CD14-positive monocyte (primary cell): ENCODE data around the gene GAS7. TPM values are rescaled to one million over a fixed set of nuclear protein-coding genes. Genes with fewer than 3 reads are reported as not detected.

Experiments
- DNase-seq, 3 donors: peaks; one replicate each; pipeline ENCODE4 v3.0.0-alpha.2; 2011 to 2022
- H2AFZ ChIP-seq: 2 replicates; pipeline ENCODE4 v1.6.0; 2012; ENCODE audit warnings: mild to moderate bottlenecking, low read depth, low read length, inconsistent platforms; ENCODE audit not compliant: insufficient read depth, poor library complexity, severe bottlenecking
- H3K27ac ChIP-seq, 2 donors: 1 replicate in 1 of 2; 2 replicates in 1 of 2; pipeline ENCODE4 v1.5.1; 2012 to 2013; ENCODE audit warnings: low read length in 2 of 2, control low read depth in 1 of 2, inconsistent platforms in 1 of 2, low read depth in 1 of 2, mild to moderate bottlenecking in 1 of 2
- H3K27me3 ChIP-seq, 2 donors: one replicate each; pipeline versions ENCODE4 v1.6.0 to v1.6.1; 2011 to 2013; ENCODE audit warnings: low read length in 2 of 2; ENCODE audit not compliant: control insufficient read depth in 2 of 2, insufficient read depth in 2 of 2
- H3K36me3 ChIP-seq, 2 donors: replicated peaks in 1 of 2; 1 replicate in 1 of 2; 2 replicates in 1 of 2; pipeline versions ENCODE4 v1.5.1 to v1.6.1; 2012 to 2013; ENCODE audit warnings: low read length in 2 of 2, control low read depth in 1 of 2, inconsistent platforms in 1 of 2, mild to moderate bottlenecking in 1 of 2; ENCODE audit not compliant: insufficient read depth in 2 of 2, control insufficient read depth in 1 of 2
- H3K4me1 ChIP-seq, 2 donors: 1 replicate in 1 of 2; 2 replicates in 1 of 2; pipeline versions ENCODE4 v1.5.1 to v1.6.1; 2012 to 2013; ENCODE audit warnings: low read length in 2 of 2, control low read depth in 1 of 2, inconsistent platforms in 1 of 2, mild to moderate bottlenecking in 1 of 2, moderate library complexity in 1 of 2; ENCODE audit not compliant: insufficient read depth in 2 of 2, control insufficient read depth in 1 of 2
- H3K4me2 ChIP-seq: replicated peaks from 2 replicates; pipeline ENCODE3; 2012; ENCODE audit warnings: low read length, moderate library complexity, mild to moderate bottlenecking; ENCODE audit not compliant: poor library complexity, severe bottlenecking; ENCODE audit errors: extremely low read depth
- H3K4me3 ChIP-seq, 3 experiments: fragments of 200-600 bp in 1 of 3; sonication (generic) in 1 of 3; replicated peaks in 1 of 3; 1 replicate in 2 of 3; 2 replicates in 1 of 3; pipeline ENCODE4 v1.5.1; 2011 to 2013; ENCODE audit warnings: low read length in 3 of 3, mild to moderate bottlenecking in 3 of 3, control low read depth in 2 of 3, low read depth in 2 of 3, inconsistent platforms in 1 of 3, moderate library complexity in 1 of 3
- H3K79me2 ChIP-seq: 2 replicates; pipeline ENCODE4 v1.6.0; 2012; ENCODE audit warnings: mild to moderate bottlenecking, control low read depth, inconsistent platforms, low read length, moderate library complexity; ENCODE audit not compliant: insufficient read depth
- H3K9ac ChIP-seq: 2 replicates; pipeline ENCODE4 v1.6.0; 2017; ENCODE audit warnings: low read length, mild to moderate bottlenecking; ENCODE audit not compliant: insufficient read depth, poor library complexity, severe bottlenecking
- H3K9me3 ChIP-seq, 2 donors: replicated peaks in 1 of 2; 1 replicate in 1 of 2; 2 replicates in 1 of 2; pipeline versions ENCODE4 v1.5.1 to v1.6.1; 2012 to 2013; ENCODE audit warnings: low read length in 2 of 2, control low read depth in 1 of 2; ENCODE audit not compliant: control insufficient read depth in 1 of 2, insufficient read depth in 1 of 2
- H4K20me1 ChIP-seq: 2 replicates; pipeline ENCODE4 v1.6.0; 2012; ENCODE audit warnings: mild to moderate bottlenecking, low read length, control low read depth, moderate library complexity; ENCODE audit not compliant: insufficient read depth
- H3K27ac Mint-ChIP-seq, 7 donors: one replicate each; pipeline ENCODE4 v1.8.0; 2020; ENCODE audit warnings: mild to moderate bottlenecking in 7 of 7, mixed read lengths in 7 of 7, moderate library complexity in 6 of 7, inconsistent platforms in 2 of 7
- H3K27me3 Mint-ChIP-seq, 3 donors: one replicate each; pipeline ENCODE4 v1.8.0; 2021 to 2022; ENCODE audit warnings: low read depth in 3 of 3, mild to moderate bottlenecking in 3 of 3, mixed read lengths in 3 of 3, moderate library complexity in 3 of 3, inconsistent platforms in 1 of 3
- H3K36me3 Mint-ChIP-seq, 2 donors: one replicate each; pipeline ENCODE4 v1.8.0; 2020; ENCODE audit warnings: mixed read lengths in 2 of 2, inconsistent platforms in 1 of 2, mild to moderate bottlenecking in 1 of 2
- H3K4me1 Mint-ChIP-seq: one replicate; pipeline ENCODE4 v1.8.0; 2020; ENCODE audit warnings: mild to moderate bottlenecking, mixed read lengths
- H3K4me3 Mint-ChIP-seq, 2 donors: one replicate each; pipeline ENCODE4 v1.8.0; 2020; ENCODE audit warnings: mild to moderate bottlenecking in 2 of 2, mixed read lengths in 2 of 2, moderate library complexity in 1 of 2
- H3K9me3 Mint-ChIP-seq, 7 donors: one replicate each; pipeline ENCODE4 v1.8.0; 2020 to 2022; ENCODE audit warnings: mixed read lengths in 7 of 7, mild to moderate bottlenecking in 6 of 7, moderate library complexity in 6 of 7, inconsistent platforms in 2 of 7
- WGBS: methylation state at CpG from one replicate; pipeline ENCODE4 v1.1.5; 2013; ENCODE audit warnings: missing lambda C conversion rate; ENCODE audit not compliant: insufficient coverage; 5-methylcytosine and 5-hydroxymethylcytosine counted together
- intact Hi-C, 2 donors: fragments of 100-400 bp; cut with micrococcal nuclease; formaldehyde crosslinking; loops; one replicate each; pipeline versions ENCODE4 v1.15.0 to v1.15.1; 2023
- polyA plus RNA-seq, 3 donors: library from polyadenylated mRNA; depleted of rRNA in 1 of 3; unstranded in 2 of 3; stranded (reverse) in 1 of 3; fragments of 300-500 nt in 2 of 3; fragments of >200 nt in 1 of 3; fragmentation: Illumina TruSeq in 2 of 3; gene quantifications; 1 replicate in 2 of 3; 2 replicates in 1 of 3; pipeline ENCODE4 v1.2.3, GENCODE V29; 2012 to 2021
- TF ChIP-seq, protein P1 (sequence below): fragments of 200-600 bp; IDR thresholded peaks from one replicate; pipeline ENCODE4 v1.8.0; 2022; ENCODE audit warnings: antibody characterized with exemption, mild to moderate bottlenecking

Gene GAS7
- polyA plus RNA-seq, 3 donors = 53.1 to 91.9 (median 66.6) TPM

GRCh38 chr17:9985646-9986045 lies 212.8 kb downstream of the GAS7 start:
- H3K4me1 Mint-ChIP-seq = peaks cover 51% of the 10 kb centered on the region
- Histone ChIP-seq H3K79me2 (peaks cover 98% of the 10 kb centered on the region), H3K4me1 (peaks cover 37 to 39% of the 10 kb centered on the region in 2 donors), H3K27ac (peak overlapping the region; percentile 1 to 70), H3K27me3 (no peaks in the 10 kb centered on the region), H4K20me1 (peaks cover 99% of the 10 kb centered on the region), H3K36me3 (peaks cover 17 to 43% of the 10 kb centered on the region in 2 donors), H3K9me3 (peaks cover 0 to 4% of the 10 kb centered on the region in 2 donors), H2AFZ (no peak overlapping the region), H3K4me3 (peak overlapping the region in 1 of 3 experiments; percentile 28), H3K4me2 (peak overlapping the region; percentile 52), H3K9ac (no peak overlapping the region)
- H3K9me3 Mint-ChIP-seq = peaks cover 0 to 7% (median 6%) of the 10 kb centered on the region in 7 donors
- DNase-seq = no peak
- H3K36me3 Mint-ChIP-seq = peaks cover 48 to 81% of the 10 kb centered on the region in 2 donors
- 10% methylated on average over 6 of the region's 8 CpGs for WGBS
- intact Hi-C loops = no loop called here
- peak overlapping the region; percentile 44 to 68 for H3K4me3 Mint-ChIP-seq
- TF ChIP-seq, protein P1, sequence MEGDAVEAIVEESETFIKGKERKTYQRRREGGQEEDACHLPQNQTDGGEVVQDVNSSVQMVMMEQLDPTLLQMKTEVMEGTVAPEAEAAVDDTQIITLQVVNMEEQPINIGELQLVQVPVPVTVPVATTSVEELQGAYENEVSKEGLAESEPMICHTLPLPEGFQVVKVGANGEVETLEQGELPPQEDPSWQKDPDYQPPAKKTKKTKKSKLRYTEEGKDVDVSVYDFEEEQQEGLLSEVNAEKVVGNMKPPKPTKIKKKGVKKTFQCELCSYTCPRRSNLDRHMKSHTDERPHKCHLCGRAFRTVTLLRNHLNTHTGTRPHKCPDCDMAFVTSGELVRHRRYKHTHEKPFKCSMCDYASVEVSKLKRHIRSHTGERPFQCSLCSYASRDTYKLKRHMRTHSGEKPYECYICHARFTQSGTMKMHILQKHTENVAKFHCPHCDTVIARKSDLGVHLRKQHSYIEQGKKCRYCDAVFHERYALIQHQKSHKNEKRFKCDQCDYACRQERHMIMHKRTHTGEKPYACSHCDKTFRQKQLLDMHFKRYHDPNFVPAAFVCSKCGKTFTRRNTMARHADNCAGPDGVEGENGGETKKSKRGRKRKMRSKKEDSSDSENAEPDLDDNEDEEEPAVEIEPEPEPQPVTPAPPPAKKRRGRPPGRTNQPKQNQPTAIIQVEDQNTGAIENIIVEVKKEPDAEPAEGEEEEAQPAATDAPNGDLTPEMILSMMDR = no peak
- peaks cover 0 to 2% (median 0%) of the 10 kb centered on the region in 3 donors for H3K27me3 Mint-ChIP-seq
- H3K27ac Mint-ChIP-seq = peak overlapping the region; percentile 49 to 92 (median 80)

GRCh38 chr17:9984768-9985167 lies 213.6 kb downstream of the GAS7 start:
- H3K36me3 Mint-ChIP-seq = peaks cover 51 to 81% of the 10 kb centered on the region in 2 donors
- no peak for DNase-seq
- peaks cover 37 to 38% of the 10 kb centered on the region in 2 donors for H3K4me1 ChIP-seq
- H3K27me3 ChIP-seq = no peaks in the 10 kb centered on the region
- H3K27me3 Mint-ChIP-seq = peaks cover 0 to 2% (median 0%) of the 10 kb centered on the region in 3 donors
- no peak overlapping the region for H3K4me3 ChIP-seq
- 93% methylated on average over 8 of the region's 9 CpGs for WGBS
- peak overlapping the region in 6 of 7 donors; percentile 36 to 82 (median 63) for H3K27ac Mint-ChIP-seq
- H3K9me3 Mint-ChIP-seq = peaks cover 0 to 3% (median under 1%) of the 10 kb centered on the region in 7 donors
- TF ChIP-seq, protein P1 = no peak
- H3K36me3 ChIP-seq = peaks cover 25 to 46% of the 10 kb centered on the region in 2 donors
- H2AFZ ChIP-seq = no peak overlapping the region
- H3K27ac ChIP-seq = peak overlapping the region in 1 of 2 donors; percentile 47
- H3K4me1 Mint-ChIP-seq = peaks cover 51% of the 10 kb centered on the region
- no peak overlapping the region for H3K9ac ChIP-seq
- H3K4me2 ChIP-seq = no peak overlapping the region
- peaks cover 96% of the 10 kb centered on the region for H3K79me2 ChIP-seq
- H3K4me3 Mint-ChIP-seq = no peak overlapping the region
- intact Hi-C loops = loop anchor here in 1 of 2 donors (5.0 kb wide), 1 partner anchor 243 kb away; no protein-coding TSS in a partner anchor
- H3K9me3 ChIP-seq = no peaks in the 10 kb centered on the region
- H4K20me1 ChIP-seq = peaks cover 98% of the 10 kb centered on the region
